Prostate gland (tissue), 2 donors: ENCODE data around the gene OSBPL8.

ENCODE experiments used
- POLR2A ChIP-seq: fragments of 450-650 bp; IDR thresholded peaks from one replicate; pipeline ENCODE4 v1.6.1; 2016; ENCODE audit warnings: antibody characterized with exemption, mild to moderate bottlenecking
- POLR2AphosphoS5 ChIP-seq: sonication (generic); formaldehyde crosslinking; IDR thresholded peaks from one replicate; pipeline ENCODE4 v1.6.1; 2017; ENCODE audit warnings: antibody characterized with exemption
- TF ChIP-seq, protein P1 (sequence below), 4 experiments: fragments of 200-600 bp in 2 of 4; fragments of 450-650 bp in 2 of 4; sonication (generic) in 2 of 4; IDR thresholded peaks; 1 replicate in 3 of 4; 2 replicates in 1 of 4; pipeline ENCODE4 v1.5.1; 2016 to 2019; ENCODE audit warnings: antibody characterized with exemption in 4 of 4, mild to moderate bottlenecking in 2 of 4, moderate library complexity in 2 of 4

DNA sequence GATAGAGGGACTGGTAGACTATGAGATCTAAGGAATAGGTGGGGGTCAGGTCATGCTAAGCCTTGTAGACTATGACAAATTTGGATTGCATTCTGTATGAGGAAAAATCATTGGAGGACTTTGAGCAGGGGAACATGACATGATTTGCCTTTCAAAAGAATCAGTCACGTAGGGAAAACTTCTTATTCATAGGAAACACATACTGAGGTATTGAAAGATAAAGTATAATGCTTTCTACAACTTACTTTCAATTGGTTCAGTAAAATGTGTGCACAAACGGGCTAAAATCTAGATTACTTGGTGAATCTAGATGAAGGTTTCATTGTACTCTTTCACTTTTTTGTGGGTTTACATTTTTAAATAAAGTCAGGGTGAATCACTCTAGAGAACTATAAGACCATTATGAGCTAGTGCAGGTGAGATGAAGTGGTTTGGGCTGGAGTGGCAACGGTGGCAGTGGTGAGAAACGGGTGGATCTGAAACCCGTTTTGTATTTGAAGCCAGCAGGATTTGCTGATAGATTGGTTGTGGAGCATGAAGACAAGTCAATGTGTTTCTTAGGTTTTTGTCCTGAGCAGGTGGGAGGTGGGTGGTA is 218.0 kb downstream of the OSBPL8 start:
- TF ChIP-seq POLR2AphosphoS5 (no peak), POLR2A (no peak)
- TF ChIP-seq, protein P1, sequence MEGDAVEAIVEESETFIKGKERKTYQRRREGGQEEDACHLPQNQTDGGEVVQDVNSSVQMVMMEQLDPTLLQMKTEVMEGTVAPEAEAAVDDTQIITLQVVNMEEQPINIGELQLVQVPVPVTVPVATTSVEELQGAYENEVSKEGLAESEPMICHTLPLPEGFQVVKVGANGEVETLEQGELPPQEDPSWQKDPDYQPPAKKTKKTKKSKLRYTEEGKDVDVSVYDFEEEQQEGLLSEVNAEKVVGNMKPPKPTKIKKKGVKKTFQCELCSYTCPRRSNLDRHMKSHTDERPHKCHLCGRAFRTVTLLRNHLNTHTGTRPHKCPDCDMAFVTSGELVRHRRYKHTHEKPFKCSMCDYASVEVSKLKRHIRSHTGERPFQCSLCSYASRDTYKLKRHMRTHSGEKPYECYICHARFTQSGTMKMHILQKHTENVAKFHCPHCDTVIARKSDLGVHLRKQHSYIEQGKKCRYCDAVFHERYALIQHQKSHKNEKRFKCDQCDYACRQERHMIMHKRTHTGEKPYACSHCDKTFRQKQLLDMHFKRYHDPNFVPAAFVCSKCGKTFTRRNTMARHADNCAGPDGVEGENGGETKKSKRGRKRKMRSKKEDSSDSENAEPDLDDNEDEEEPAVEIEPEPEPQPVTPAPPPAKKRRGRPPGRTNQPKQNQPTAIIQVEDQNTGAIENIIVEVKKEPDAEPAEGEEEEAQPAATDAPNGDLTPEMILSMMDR (IDR thresholded peaks at IDR 0.05), result no peak
